Central memory CD8-positive, alpha-beta T cell (primary cell): Measurements from ENCODE around the gene EXOSC5.
"Not testable (repeated sequence)": the region's sequence is repeated elsewhere in the genome, so short reads cannot be mapped to it uniquely, and the experiment has no call there.

Experiments
- ATAC-seq: fragments of 150-1000 bp; cut with Tn5 transposase; replicated peaks from 2 replicates; pipeline ENCODE4 v1.10.0; 2022; ENCODE audit warnings: mild to moderate bottlenecking, moderate FRiP score, moderate number of reproducible peaks; ENCODE audit not compliant: poor library complexity, severe bottlenecking; ENCODE audit errors: extremely low read depth
- DNase-seq, 2 donors: peaks; one replicate each; pipeline ENCODE4 v3.0.0; 2021; ENCODE audit warnings: low spot score in 2 of 2
- H3K27ac Mint-ChIP-seq: one replicate; pipeline ENCODE4 v1.8.0; 2022; ENCODE audit warnings: low read depth, mild to moderate bottlenecking, moderate library complexity, mixed read lengths
- H3K27me3 Mint-ChIP-seq: one replicate; pipeline ENCODE4 v1.8.0; 2022; ENCODE audit warnings: mixed read lengths
- H3K36me3 Mint-ChIP-seq: one replicate; pipeline ENCODE4 v1.8.0; 2022; ENCODE audit warnings: mild to moderate bottlenecking, moderate library complexity, mixed read lengths; ENCODE audit not compliant: insufficient read depth
- H3K4me1 Mint-ChIP-seq: one replicate; pipeline ENCODE4 v1.8.0; 2022; ENCODE audit warnings: mixed read lengths
- H3K4me3 Mint-ChIP-seq: one replicate; pipeline ENCODE4 v1.8.0; 2022; ENCODE audit warnings: mild to moderate bottlenecking, moderate library complexity, mixed read lengths
- H3K9me3 Mint-ChIP-seq: one replicate; pipeline ENCODE4 v1.8.0; 2022; ENCODE audit warnings: mixed read lengths

Gene EXOSC5

GRCh38 chr19:41397086-41398049, at the start of gene EXOSC5, which contains the start of gene BCKDHA:
Gene EXOSC5, minus strand, starts transcription at chr19:41397359. Its CDS starts 31 bp downstream, at chr19:41397328.
Gene BCKDHA, plus strand, starts transcription at chr19:41397818. Its CDS starts 10 bp downstream, at chr19:41397828.
- DNase-seq (peak; percentile 96 to 99), ATAC-seq (peak; percentile 98)
- peaks cover 14% of the 10 kb centered on the region for H3K36me3 Mint-ChIP-seq
- peak within 1 kb of the TSS; percentile 98 for H3K27ac Mint-ChIP-seq
- peaks cover 47% of the 10 kb centered on the region for H3K4me1 Mint-ChIP-seq
- no peaks in the 10 kb centered on the region for H3K27me3 Mint-ChIP-seq
- H3K9me3 Mint-ChIP-seq = no peaks in the 10 kb centered on the region
- peak within 1 kb of the TSS; percentile 100 for H3K4me3 Mint-ChIP-seq

- Mint-ChIP-seq H3K36me3 (peaks cover 6% of the 10 kb centered on the region), H3K4me3 (no peak overlapping the region), H3K27me3 (peaks cover 58% of the 10 kb centered on the region), H3K4me1 (peaks cover 10% of the 10 kb centered on the region), H3K9me3 (no peaks in the 10 kb centered on the region), H3K27ac (no peak overlapping the region)
- ATAC-seq (no peak), DNase-seq (no peak)
Observed at GRCh38 chr19:41445575-41445974, 48.4 kb upstream of the EXOSC5 start.

DNA sequence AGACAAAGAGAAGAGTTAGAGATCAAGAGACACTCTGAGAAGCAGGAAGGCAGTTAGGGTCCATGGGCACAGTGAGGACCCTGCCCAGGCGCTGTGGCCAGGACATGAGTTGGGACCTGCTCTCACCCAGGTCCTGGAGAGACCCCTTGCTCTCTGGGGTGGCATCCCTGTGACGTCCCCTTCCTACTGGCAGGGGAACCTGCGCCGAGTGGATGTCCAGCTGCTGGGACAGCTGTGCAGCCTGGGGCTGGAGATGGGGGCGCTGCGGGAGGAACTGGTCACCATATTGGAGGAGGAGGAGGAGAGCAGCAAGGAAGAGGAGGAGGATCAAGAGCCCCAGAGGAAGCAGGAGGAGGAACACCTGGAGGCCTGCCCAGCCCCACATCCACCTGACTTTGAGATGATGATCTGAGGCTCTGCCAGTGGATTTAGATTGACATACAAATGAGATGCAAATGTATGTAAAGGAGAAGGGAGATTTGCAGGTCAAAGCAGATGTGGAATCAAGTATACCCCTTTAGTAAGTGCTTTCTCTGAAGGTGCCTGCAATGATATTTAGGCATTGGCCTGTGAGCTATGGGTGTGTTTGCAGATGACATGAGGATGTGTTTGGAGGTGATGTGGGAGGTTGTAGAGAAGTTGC, 46.8 kb upstream of the EXOSC5 start:
- no peaks in the 10 kb centered on the region for H3K9me3 Mint-ChIP-seq
- peaks cover 45% of the 10 kb centered on the region for H3K27me3 Mint-ChIP-seq
- H3K36me3 Mint-ChIP-seq = peaks cover 6% of the 10 kb centered on the region
- no peak for ATAC-seq
- no peaks in the 10 kb centered on the region for H3K4me1 Mint-ChIP-seq
- no peak overlapping the region for H3K27ac Mint-ChIP-seq
- no peak overlapping the region for H3K4me3 Mint-ChIP-seq
- no peak for DNase-seq

DNA sequence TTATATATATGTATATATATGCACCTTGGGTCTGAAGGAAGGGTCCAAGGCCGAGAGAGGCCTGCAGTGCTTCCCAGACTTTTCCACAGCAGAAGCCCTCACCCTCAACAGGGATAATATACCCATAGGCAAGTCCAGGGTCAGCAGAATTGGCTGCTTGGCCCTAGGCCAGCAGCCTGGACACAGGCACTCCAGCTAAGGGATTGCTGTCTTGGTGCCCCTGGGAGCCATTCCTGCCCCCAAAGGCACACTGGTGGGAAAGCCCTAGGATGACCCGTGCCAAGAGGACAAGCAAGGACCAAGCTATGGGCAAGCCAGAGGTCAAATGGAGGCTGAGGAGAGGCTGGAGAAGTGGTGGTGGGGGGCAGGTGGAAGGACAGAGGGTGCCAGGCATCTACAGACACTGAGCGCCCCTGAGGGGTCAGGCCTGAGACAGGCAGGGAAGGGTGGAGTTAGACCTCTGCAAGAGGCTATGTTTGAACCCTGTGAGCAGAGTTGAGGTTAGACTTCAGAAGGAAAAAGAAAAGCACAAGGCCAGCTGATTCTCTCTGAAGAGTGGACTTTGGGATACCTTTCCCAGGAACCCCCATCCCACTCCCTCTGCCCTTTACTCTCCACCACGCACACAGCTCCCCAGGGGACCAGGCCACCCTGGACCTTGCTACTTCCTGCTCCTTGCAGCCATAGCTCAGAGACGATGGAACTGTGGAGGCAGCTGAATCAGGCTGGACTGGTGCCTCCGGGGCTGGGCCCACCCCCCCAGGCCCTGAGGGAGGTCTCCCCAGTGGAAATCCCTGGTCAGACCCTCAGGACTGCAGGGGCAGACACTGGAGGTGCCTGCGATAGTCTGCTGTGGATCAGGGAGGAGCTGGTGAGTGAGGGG, 45.6 kb upstream of the EXOSC5 start, which contains the start of gene ERICH4:
ERICH4 (plus strand) TSS at position 684 of the 883 bp plus-strand sequence; CDS start at position 698, 14 bp downstream.
- H3K4me1 Mint-ChIP-seq = no peaks in the 10 kb centered on the region
- no peak for DNase-seq
- no peaks in the 10 kb centered on the region for H3K9me3 Mint-ChIP-seq
- no peak within 1 kb of the TSS for H3K27ac Mint-ChIP-seq
- H3K27me3 Mint-ChIP-seq = peaks cover 40% of the 10 kb centered on the region
- no peak within 1 kb of the TSS for H3K4me3 Mint-ChIP-seq
- ATAC-seq = no peak
- peaks cover 6% of the 10 kb centered on the region for H3K36me3 Mint-ChIP-seq

GRCh38 chr19:41441321-41441945, 44.3 kb upstream of the EXOSC5 start:
- no peak for ATAC-seq

GRCh38 chr19:41439441-41440222, 42.5 kb upstream of the EXOSC5 start, which contains the start of gene DMAC2:
Gene DMAC2, minus strand, starts transcription at chr19:41439912. Its CDS starts 13 bp downstream, at chr19:41439899.
- H3K4me3 Mint-ChIP-seq = no peak within 1 kb of the TSS
- H3K36me3 Mint-ChIP-seq = peaks cover 7% of the 10 kb centered on the region
- H3K4me1 Mint-ChIP-seq = no peaks in the 10 kb centered on the region
- no peaks in the 10 kb centered on the region for H3K9me3 Mint-ChIP-seq
- ATAC-seq (peak; percentile 100), DNase-seq (peak; percentile 81 to 85)
- H3K27me3 Mint-ChIP-seq = peaks cover 22% of the 10 kb centered on the region
- H3K27ac Mint-ChIP-seq = no peak within 1 kb of the TSS

More at GRCh38 chr19:41441321-41441945, 44.3 kb upstream of the EXOSC5 start:
- peaks cover 27% of the 10 kb centered on the region for H3K27me3 Mint-ChIP-seq
- no peak overlapping the region for H3K4me3 Mint-ChIP-seq
- no peaks in the 10 kb centered on the region for H3K9me3 Mint-ChIP-seq
- no peaks in the 10 kb centered on the region for H3K4me1 Mint-ChIP-seq
- no peak overlapping the region for H3K27ac Mint-ChIP-seq
- DNase-seq = no peak
- H3K36me3 Mint-ChIP-seq = peaks cover 8% of the 10 kb centered on the region

- DNase-seq (no peak), ATAC-seq (no peak)
- Mint-ChIP-seq H3K27ac (no peak overlapping the region), H3K36me3 (peaks cover 14% of the 10 kb centered on the region), H3K4me1 (no peaks in the 10 kb centered on the region), H3K27me3 (peaks cover 10% of the 10 kb centered on the region), H3K4me3 (no peak overlapping the region), H3K9me3 (no peaks in the 10 kb centered on the region)
Observed at GRCh38 chr19:41437944-41438574, 40.9 kb upstream of the EXOSC5 start.

- H3K27ac Mint-ChIP-seq = no peak overlapping the region
- H3K4me3 Mint-ChIP-seq = no peak overlapping the region
- H3K36me3 Mint-ChIP-seq = peaks cover 14% of the 10 kb centered on the region
- H3K4me1 Mint-ChIP-seq = no peaks in the 10 kb centered on the region
- DNase-seq = no peak
- peaks cover 6% of the 10 kb centered on the region for H3K27me3 Mint-ChIP-seq
- no peak for ATAC-seq
- no peaks in the 10 kb centered on the region for H3K9me3 Mint-ChIP-seq
Observed at GRCh38 chr19:41436674-41436951, 39.5 kb upstream of the EXOSC5 start.

GRCh38 chr19:41435936-41436673, 38.9 kb upstream of the EXOSC5 start:
- ATAC-seq (no peak), DNase-seq (no peak)
- H3K27me3 Mint-ChIP-seq = peaks cover 2% of the 10 kb centered on the region
- no peak overlapping the region for H3K27ac Mint-ChIP-seq
- H3K4me3 Mint-ChIP-seq = no peak overlapping the region
- peaks cover 4% of the 10 kb centered on the region for H3K4me1 Mint-ChIP-seq
- peaks cover 14% of the 10 kb centered on the region for H3K36me3 Mint-ChIP-seq
- no peaks in the 10 kb centered on the region for H3K9me3 Mint-ChIP-seq

DNA sequence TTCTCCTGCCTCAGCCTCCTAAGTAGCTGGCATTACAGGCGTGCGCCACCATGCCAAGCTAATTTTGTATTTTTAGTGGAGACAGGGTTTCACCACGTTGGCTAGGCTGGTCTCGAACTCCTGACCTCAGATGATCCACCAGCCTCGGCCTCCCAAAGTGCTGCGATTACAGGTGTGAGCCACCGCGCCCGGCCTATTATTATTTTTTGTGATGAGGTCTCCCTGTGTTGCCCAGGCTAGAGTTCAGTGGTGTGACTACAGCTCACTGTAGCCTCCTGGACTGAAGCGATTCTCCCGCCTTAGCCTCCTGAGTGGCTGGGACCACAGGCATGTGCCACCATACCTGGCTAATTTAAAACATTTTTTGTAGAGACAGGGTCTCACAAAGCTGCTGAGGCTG, 38.2 kb upstream of the EXOSC5 start:
- not testable (repeated sequence) for ATAC-seq, H3K9me3 Mint-ChIP-seq

More for the DNA sequence above, 38.2 kb upstream of the EXOSC5 start:
- peaks cover 16% of the 10 kb centered on the region for H3K36me3 Mint-ChIP-seq
- not testable (repeated sequence) for H3K27me3 Mint-ChIP-seq, H3K4me3 Mint-ChIP-seq, H3K4me1 Mint-ChIP-seq, H3K27ac Mint-ChIP-seq, DNase-seq
